MCF 10A (cell line): ENCODE data around the gene VAMP4. TPM values are rescaled to one million over a fixed set of nuclear protein-coding genes. Genes with fewer than 3 reads are reported as not detected.

ENCODE experiments used
- BruUV-seq: library from RNA; stranded (reverse); fragments of 400-500 nt; replicated peaks from 2 replicates; lab custom pipeline; 2021; lab: Mats Ljungman, UMichigan
- CTCF ChIA-PET: fragments of 300-600 bp; sonication (Branson Sonifier 250); formaldehyde crosslinking; extraction: SDS; loops from one replicate; lab custom pipeline; 2021; ENCODE audit warnings: antibody characterized with exemption, inconsistent platforms; lab: Yijun Ruan, JAX
- POLR2A ChIA-PET: fragments of 300-600, 350-650 bp; sonication (Branson Sonifier 250); formaldehyde crosslinking; extraction: SDS; loops from one replicate; lab custom pipeline; 2020; ENCODE audit warnings: antibody characterized with exemption, inconsistent platforms; lab: Yijun Ruan, JAX
- DNase-seq: peaks from one replicate; pipeline ENCODE4 v3.0.0-alpha.2; 2018; ENCODE audit not compliant: unreplicated experiment
- H3K27ac Mint-ChIP-seq: one replicate; pipeline ENCODE4 v1.8.0; 2022; ENCODE audit warnings: mild to moderate bottlenecking, low read depth, mixed read lengths; ENCODE audit not compliant: unreplicated experiment
- H3K27me3 Mint-ChIP-seq: one replicate; pipeline ENCODE4 v1.8.0; 2022; ENCODE audit warnings: mixed read lengths; ENCODE audit not compliant: insufficient read depth, unreplicated experiment
- H3K36me3 Mint-ChIP-seq: one replicate; pipeline ENCODE4 v1.8.0; 2022; ENCODE audit warnings: mild to moderate bottlenecking, moderate library complexity, mixed read lengths; ENCODE audit not compliant: insufficient read depth, unreplicated experiment
- H3K4me1 Mint-ChIP-seq: one replicate; pipeline ENCODE4 v1.8.0; 2022; ENCODE audit warnings: mixed read lengths; ENCODE audit not compliant: insufficient read depth, unreplicated experiment
- H3K4me3 Mint-ChIP-seq: one replicate; pipeline ENCODE4 v1.8.0; 2022; ENCODE audit warnings: mild to moderate bottlenecking, moderate library complexity, mixed read lengths; ENCODE audit not compliant: unreplicated experiment
- H3K9me3 Mint-ChIP-seq: one replicate; pipeline ENCODE4 v1.8.0; 2022; ENCODE audit warnings: mixed read lengths; ENCODE audit not compliant: unreplicated experiment
- CTCF ChIP-seq: fragments of 200-600 bp; IDR thresholded peaks from one replicate; pipeline ENCODE4 v1.8.0; 2022; ENCODE audit warnings: antibody characterized with exemption, mild to moderate bottlenecking; ENCODE audit not compliant: unreplicated experiment
- intact Hi-C: fragments of 100-400 bp; cut with micrococcal nuclease; formaldehyde crosslinking; loops from 2 replicates; pipeline ENCODE4 v1.14.1; 2022
- total RNA-seq: library from RNA; stranded (reverse); gene quantifications from 2 replicates; pipeline ENCODE4 v1.2.3, GENCODE V29; 2022

VAMP4 gene
- total RNA-seq, 1 experiment from 2014 or later = 20.2 TPM

GRCh38 chr1:171653796-171654195 lies 88.1 kb downstream of the VAMP4 start:
- POLR2A ChIA-PET = interaction anchor here (1.7 kb wide), 1 partner anchor 9 kb away, joined by 5 read pairs; no protein-coding TSS in a partner anchor
- Mint-ChIP-seq H3K36me3 (no peaks in the 10 kb centered on the region), H3K4me3 (no peak overlapping the region), H3K4me1 (no peaks in the 10 kb centered on the region), H3K27ac (no peak overlapping the region), H3K27me3 (peaks cover 21% of the 10 kb centered on the region), H3K9me3 (no peaks in the 10 kb centered on the region)
- intact Hi-C loops = no loop called here
- no peak for TF ChIP-seq CTCF
- CTCF ChIA-PET = interaction anchor here (1.7 to 6.2 kb wide), 3 partner anchors 9 to 13 kb away, joined by 5 to 33 read pairs (median 8); no protein-coding TSS in a partner anchor
- no TSS peak for BruUV-seq
- DNase-seq = no peak

- POLR2A ChIA-PET = no interaction called here
Observed at GRCh38 chr1:171652234-171652822, 89.5 kb downstream of the VAMP4 start, which contains the start of gene MYOC. MYOC (minus strand) TSS chr1:171652688; CDS start chr1:171652611, 77 bp downstream.

More at GRCh38 chr1:171652234-171652822, 89.5 kb downstream of the VAMP4 start, which contains the start of gene MYOC:
- no peak for TF ChIP-seq CTCF
- Mint-ChIP-seq H3K36me3 (no peaks in the 10 kb centered on the region), H3K27ac (no peak within 1 kb of the TSS), H3K27me3 (peaks cover 21% of the 10 kb centered on the region), H3K4me1 (no peaks in the 10 kb centered on the region), H3K9me3 (no peaks in the 10 kb centered on the region), H3K4me3 (no peak within 1 kb of the TSS)
- no peak for DNase-seq
- no TSS peak for BruUV-seq
- intact Hi-C loops = no loop called here
- CTCF ChIA-PET = interaction anchor here (0.5 to 1.5 kb wide), 5 partner anchors 9 to 333 kb away, joined by 3 to 6 read pairs (median 3); no protein-coding TSS in a partner anchor

Other genes with a start within 250 kb of the VAMP4 start
- 0.23 and 0.25 TPM in 2 replicates for gene MYOCOS, start 119.8 kb downstream of the VAMP4 start, total RNA-seq
- gene MYOC, start 89.4 kb downstream of the VAMP4 start, total RNA-seq = not detected in 2 replicates
- gene METTL13, start 39.6 kb upstream of the VAMP4 start, total RNA-seq = 30.7 and 39.1 TPM in 2 replicates
- gene DNM3, start 99.4 kb upstream of the VAMP4 start, total RNA-seq = 0.44 and 0.68 TPM in 2 replicates